Mesothelial cell of epicardium (in vitro differentiated cells): ENCODE results near the gene ADAR. TPM values are rescaled to one million over a fixed set of nuclear protein-coding genes. Genes with fewer than 3 reads are reported as not detected.

Source experiments
- DNase-seq, 2 experiments: peaks; one replicate each; pipeline ENCODE4 v3.0.0; 2021; ENCODE audit warnings: low spot score in 2 of 2; ENCODE audit not compliant: unreplicated experiment in 2 of 2
- H3K27ac Mint-ChIP-seq: 2 replicates; pipeline ENCODE4 v1.8.0; 2021; ENCODE audit warnings: mixed read lengths
- H3K27me3 Mint-ChIP-seq: 2 replicates; pipeline ENCODE4 v1.8.0; 2021; ENCODE audit warnings: low read depth, mixed read lengths
- H3K36me3 Mint-ChIP-seq: 2 replicates; pipeline ENCODE4 v1.8.0; 2021; ENCODE audit warnings: mixed read lengths
- H3K4me1 Mint-ChIP-seq: 2 replicates; pipeline ENCODE4 v1.8.0; 2021; ENCODE audit warnings: mixed read lengths
- H3K4me3 Mint-ChIP-seq: 2 replicates; pipeline ENCODE4 v1.8.0; 2021; ENCODE audit warnings: mild to moderate bottlenecking, moderate library complexity, mixed read lengths
- H3K9me3 Mint-ChIP-seq: 2 replicates; pipeline ENCODE4 v1.8.0; 2021; ENCODE audit warnings: mixed read lengths
- CTCF ChIP-seq: fragments of 200-600 bp; sonication (generic); IDR thresholded peaks from one replicate; pipeline ENCODE4 v1.5.0; 2021; ENCODE audit warnings: antibody characterized with exemption; ENCODE audit not compliant: unreplicated experiment
- total RNA-seq: library from RNA; stranded (reverse); gene quantifications from 3 replicates; pipeline ENCODE4 v1.2.1, GENCODE V29; 2021

Gene ADAR
- total RNA-seq, 1 donor from 2014 or later, result 229 TPM

DNA sequence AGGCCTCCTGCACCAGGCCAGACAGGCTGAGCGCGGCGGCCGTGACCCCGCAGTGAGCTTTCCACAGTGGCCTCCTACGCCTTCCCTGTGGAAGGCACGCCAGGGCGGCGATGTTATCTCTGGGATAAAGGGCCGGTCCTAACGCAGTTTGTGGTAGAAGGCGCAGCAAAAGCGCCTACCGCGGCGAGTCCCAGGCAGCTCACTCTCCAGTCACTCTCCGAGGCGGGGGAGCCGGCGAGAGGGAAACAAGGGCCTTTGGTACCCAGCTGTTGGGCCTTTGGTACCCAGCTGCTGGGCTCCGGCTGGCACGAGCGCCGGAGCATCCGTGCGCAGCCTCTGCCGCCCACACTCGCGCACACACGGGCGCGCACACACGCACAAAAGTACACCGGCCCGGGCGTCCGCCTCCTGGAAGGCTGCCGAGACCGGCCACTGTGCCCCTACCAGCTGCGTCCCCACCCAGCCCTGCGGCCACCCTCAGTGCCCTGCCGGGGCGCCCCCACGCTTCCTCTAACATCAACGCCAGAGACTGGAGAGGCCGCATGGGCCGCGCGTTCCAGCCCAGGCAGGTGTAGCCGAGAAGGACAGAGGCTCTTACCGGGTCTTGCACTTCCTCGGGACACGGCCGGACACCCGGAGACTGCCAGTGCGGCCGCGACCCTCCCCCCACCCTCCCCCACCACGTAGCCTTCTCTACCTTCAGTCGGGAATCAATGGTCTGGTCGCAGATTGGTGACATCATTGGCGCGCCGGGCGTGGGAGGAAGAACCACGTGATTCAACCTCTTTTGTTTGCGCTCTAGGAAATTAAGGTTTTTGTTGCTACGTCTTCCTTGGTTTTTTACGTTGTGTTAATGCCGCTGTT, 19.5 kb upstream of the ADAR start:
- Mint-ChIP-seq H3K4me1 (peaks cover 14% of the 10 kb centered on the region), H3K9me3 (peaks cover 22% of the 10 kb centered on the region), H3K36me3 (peaks cover 7% of the 10 kb centered on the region), H3K27ac (peak overlapping the region; percentile 99), H3K4me3 (peak overlapping the region; percentile 93), H3K27me3 (peaks cover 13% of the 10 kb centered on the region)
- no peak for TF ChIP-seq CTCF
- peak; percentile 66 to 90 for DNase-seq

- H3K36me3 Mint-ChIP-seq, result peaks cover 7% of the 10 kb centered on the region
- peaks cover 22% of the 10 kb centered on the region for H3K9me3 Mint-ChIP-seq
- H3K4me1 Mint-ChIP-seq, result peaks cover 14% of the 10 kb centered on the region
- no peak for TF ChIP-seq CTCF
- H3K27me3 Mint-ChIP-seq, result peaks cover 8% of the 10 kb centered on the region
- peak overlapping the region; percentile 99 for H3K27ac Mint-ChIP-seq
- H3K4me3 Mint-ChIP-seq, result peak overlapping the region; percentile 93
- DNase-seq, result no peak
These were observed 18.7 kb upstream of the ADAR start for GRCh38 chr1:154626456-154627256.

- Mint-ChIP-seq H3K4me1 (peaks cover 14% of the 10 kb centered on the region), H3K9me3 (peaks cover 16% of the 10 kb centered on the region), H3K27ac (no peak overlapping the region), H3K4me3 (peak overlapping the region; percentile 24), H3K36me3 (peaks cover 6% of the 10 kb centered on the region), H3K27me3 (no peaks in the 10 kb centered on the region)
- DNase-seq, result no peak
- TF ChIP-seq CTCF, result no peak
These were observed 17.0 kb upstream of the ADAR start for GRCh38 chr1:154624746-154625643.

GRCh38 chr1:154623358-154623757, 15.4 kb upstream of the ADAR start:
- no peak for DNase-seq
- H3K4me1 Mint-ChIP-seq, result peaks cover 14% of the 10 kb centered on the region
- H3K27me3 Mint-ChIP-seq, result no peaks in the 10 kb centered on the region
- H3K36me3 Mint-ChIP-seq, result peaks cover 2% of the 10 kb centered on the region
- TF ChIP-seq CTCF, result no peak
- no peak overlapping the region for H3K4me3 Mint-ChIP-seq
- no peaks in the 10 kb centered on the region for H3K9me3 Mint-ChIP-seq
- H3K27ac Mint-ChIP-seq, result no peak overlapping the region

GRCh38 chr1:154622503-154623039, 14.6 kb upstream of the ADAR start:
- H3K4me3 Mint-ChIP-seq, result no peak overlapping the region
- no peaks in the 10 kb centered on the region for H3K9me3 Mint-ChIP-seq

More at GRCh38 chr1:154622503-154623039, 14.6 kb upstream of the ADAR start:
- no peak for TF ChIP-seq CTCF
- no peaks in the 10 kb centered on the region for H3K27me3 Mint-ChIP-seq
- peaks cover 2% of the 10 kb centered on the region for H3K36me3 Mint-ChIP-seq
- H3K4me1 Mint-ChIP-seq, result peaks cover 14% of the 10 kb centered on the region
- H3K27ac Mint-ChIP-seq, result peak overlapping the region; percentile 31
- no peak for DNase-seq
